Activated CD4-positive, alpha-beta T cell treated with anti-CD3 and anti-CD28 coated beads, Interleukin-2, Interleukin-4, amounts not matched to agents 100 ng/mL and 50 ng/mL, durations not matched to agents 16 hours and 8 hours (primary cell): ENCODE results near the gene CNIH3.

Experiments used
- DNase-seq: peaks from one replicate; pipeline ENCODE4 v3.0.0-alpha.2; 2020; ENCODE audit warnings: low spot score

The CNIH3 gene

DNA sequence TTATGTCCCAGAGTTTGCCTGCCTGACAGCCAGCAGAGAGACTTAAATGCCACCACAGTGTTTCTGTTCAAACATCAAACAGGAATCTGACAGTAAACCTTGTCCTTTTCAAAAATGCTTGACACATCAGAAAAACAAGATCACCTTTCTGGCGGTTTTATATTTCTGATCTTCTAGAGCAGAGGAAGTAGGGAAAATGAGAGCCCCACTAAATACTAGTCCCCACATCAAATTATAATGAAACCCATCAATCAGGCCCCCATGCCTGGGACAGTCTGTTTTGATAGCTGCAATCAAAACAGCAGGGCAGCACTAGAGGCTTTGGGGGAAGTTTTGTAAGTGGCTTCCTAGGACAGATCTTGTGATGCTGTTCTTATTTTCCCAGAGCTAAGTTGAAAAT, 129.3 kb downstream of the CNIH3 start:
- no peak for DNase-seq

- peak; percentile 6 for DNase-seq
Measured at GRCh38 chr1:224745924-224746323, 129.8 kb downstream of the CNIH3 start.

GRCh38 chr1:224747578-224747977, 131.5 kb downstream of the CNIH3 start:
- no peak for DNase-seq

DNA sequence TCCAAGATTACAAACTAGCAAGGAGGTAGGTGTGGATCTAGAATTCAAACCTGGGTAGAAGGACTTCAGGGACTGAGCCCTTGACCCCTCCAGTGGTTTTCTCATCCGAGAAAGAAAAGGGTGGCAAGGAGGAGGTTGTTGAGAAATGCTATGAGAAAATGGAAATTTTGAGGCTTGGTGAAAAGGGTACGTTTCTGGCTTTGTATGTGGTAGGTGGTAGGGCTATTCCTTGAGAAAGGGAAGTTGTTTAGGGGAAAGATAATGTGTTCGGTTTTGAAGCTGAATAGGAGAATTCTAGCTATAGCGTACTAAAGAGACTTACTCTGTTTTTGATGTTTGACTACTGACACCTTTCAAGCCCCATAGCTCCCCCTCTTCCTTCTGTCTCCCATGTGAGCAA, 133.8 kb downstream of the CNIH3 start:
- DNase-seq: no peak

- DNase-seq: no peak
Measured at GRCh38 chr1:224751624-224752311, 135.7 kb downstream of the CNIH3 start.

DNA sequence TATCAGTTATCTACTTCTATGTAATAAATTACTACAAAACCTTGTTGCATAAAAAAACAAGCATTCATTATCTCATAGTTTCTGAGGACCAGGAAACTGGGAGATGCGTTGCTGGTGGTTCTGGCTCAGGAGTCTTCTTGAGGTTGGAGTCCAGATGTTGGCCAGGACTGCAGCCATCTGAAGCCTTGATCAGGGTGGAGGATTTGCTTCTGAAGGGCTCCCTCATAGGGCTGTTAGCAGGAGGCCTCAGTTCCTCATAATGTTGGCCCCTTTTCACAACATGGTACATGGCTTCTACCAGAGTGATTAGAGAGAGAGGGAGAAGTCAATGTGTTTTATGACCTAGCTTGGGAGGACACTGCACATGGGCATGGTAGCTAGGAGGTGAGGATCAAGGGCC, 137.4 kb downstream of the CNIH3 start:
- DNase-seq: no peak

GRCh38 chr1:224755586-224755985, 139.5 kb downstream of the CNIH3 start:
- DNase-seq: no peak

GRCh38 chr1:224757508-224757907, 141.4 kb downstream of the CNIH3 start:
- DNase-seq: no peak

DNA sequence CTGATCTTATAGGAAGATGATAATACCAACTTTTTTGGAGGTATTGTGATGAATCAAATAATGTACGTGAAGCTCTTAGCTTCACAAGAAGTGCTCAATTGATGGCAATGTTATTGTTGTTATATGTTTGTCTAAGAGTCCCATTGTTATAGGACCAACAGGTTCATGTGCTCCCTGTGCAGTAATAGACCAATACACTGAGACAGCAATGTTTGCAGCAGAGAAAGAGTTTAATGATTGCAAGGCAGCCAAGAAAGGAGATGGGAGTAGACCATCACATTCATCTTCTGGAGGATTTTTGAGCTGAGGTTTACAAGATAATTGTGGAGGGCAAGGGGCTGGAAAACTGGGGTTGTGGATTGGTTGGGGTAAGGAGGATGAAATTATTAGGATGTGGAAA, 143.0 kb downstream of the CNIH3 start:
- DNase-seq: no peak

- DNase-seq: no peak
Measured at GRCh38 chr1:224759681-224760091, 143.6 kb downstream of the CNIH3 start.

DNA sequence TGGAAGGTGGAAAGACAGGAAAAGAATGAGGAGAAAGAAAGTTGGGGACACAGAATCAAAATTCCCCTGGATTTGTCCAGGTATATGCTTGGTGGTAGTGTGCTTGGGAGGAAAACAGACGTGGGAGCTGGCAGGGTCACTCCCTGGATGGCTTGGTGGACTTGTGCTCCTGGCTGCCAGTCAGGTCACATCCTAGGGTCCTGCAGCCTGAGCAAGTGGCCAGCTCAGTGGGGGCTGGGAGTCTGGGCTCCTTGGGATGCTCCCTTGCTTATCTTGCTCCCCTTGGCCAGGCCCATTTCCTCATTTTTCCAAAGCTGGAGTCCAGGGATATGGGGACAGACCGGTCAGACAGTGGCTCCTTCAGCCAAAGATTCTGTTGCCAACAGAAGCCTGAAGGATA, 144.0 kb downstream of the CNIH3 start:
- DNase-seq: no peak

DNA sequence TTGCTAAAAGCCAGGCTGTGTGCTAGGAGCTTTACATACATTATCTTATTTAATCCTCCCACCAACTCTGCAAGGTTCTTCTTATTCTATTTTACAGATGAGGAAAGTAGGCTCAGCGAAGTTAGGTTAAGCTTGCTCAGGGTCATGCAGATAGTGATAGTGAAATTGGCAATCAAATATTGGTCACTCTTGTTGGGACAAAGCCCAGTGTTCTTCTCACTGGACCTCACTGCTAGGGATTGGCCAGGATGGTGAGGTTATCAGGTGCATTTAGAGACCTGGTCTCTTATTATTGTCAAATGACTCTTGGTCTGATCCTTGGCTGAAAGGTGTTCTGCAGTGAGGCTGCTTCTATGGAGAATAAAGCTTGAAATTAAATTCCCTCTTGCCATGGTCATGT, 145.1 kb downstream of the CNIH3 start:
- DNase-seq: no peak

DNA sequence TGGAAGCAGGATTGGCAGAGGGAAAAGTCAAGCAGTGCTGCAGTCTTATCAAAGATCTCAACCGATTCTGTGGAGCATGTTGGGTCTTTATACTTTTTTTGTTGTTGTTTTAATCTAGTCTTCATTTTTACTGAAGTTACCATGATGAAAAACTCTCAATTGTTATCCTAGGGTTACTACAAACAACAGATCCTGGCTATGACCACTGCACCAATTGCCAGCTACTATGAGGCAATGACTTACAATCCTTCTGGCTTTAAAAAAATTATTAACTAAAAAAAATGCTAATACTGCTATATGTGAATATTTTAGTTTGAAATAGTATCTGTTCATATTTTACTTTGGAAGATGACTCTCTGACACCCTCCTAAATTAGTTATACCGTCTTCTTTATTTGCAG, 145.9 kb downstream of the CNIH3 start:
- no peak for DNase-seq

DNA sequence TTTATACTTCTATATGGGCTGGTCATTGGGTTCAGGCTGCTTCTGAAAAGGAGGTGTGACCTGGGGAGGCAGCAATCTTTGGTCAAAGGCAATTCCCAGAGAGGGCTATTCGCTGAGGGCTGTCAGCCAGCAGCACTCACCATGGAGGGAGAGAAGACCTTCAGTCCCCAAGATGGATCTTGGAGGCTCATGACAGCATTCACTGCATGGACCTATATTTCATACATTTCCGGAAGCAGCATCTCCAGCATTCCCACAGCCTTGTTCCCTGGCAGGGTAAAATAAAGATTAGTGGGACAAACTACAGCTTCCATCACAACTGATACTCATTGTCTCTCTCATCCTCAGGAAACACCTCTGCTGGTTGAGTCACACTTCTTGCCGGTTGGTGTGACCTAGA, 146.6 kb downstream of the CNIH3 start:
- no peak for DNase-seq

- no peak for DNase-seq
Measured at GRCh38 chr1:224763126-224763775, 147.1 kb downstream of the CNIH3 start.

GRCh38 chr1:224766266-224766665, 150.1 kb downstream of the CNIH3 start:
- DNase-seq: no peak

GRCh38 chr1:224767031-224767430, 150.9 kb downstream of the CNIH3 start:
- no peak for DNase-seq

DNA sequence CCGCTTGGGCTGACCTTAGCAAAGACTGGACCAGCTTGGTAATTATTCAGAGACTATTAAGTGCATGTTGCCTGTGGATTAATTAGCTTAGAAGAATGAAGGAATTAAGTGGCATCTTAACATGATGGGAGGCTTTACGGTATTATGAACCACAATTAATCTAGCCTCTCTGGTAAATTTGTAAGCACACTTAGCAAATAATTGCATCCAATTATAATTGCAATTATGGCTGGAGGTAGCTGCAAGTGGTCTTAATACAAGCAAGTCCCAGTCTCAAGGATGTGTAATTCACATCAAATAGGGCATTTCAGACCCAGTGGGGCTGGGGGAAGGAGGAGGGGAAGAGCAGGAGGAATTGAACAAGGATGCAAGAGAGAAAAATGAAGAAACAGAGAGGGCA, 151.6 kb downstream of the CNIH3 start:
- no peak for DNase-seq

GRCh38 chr1:224768971-224769370, 152.9 kb downstream of the CNIH3 start:
- no peak for DNase-seq

DNA sequence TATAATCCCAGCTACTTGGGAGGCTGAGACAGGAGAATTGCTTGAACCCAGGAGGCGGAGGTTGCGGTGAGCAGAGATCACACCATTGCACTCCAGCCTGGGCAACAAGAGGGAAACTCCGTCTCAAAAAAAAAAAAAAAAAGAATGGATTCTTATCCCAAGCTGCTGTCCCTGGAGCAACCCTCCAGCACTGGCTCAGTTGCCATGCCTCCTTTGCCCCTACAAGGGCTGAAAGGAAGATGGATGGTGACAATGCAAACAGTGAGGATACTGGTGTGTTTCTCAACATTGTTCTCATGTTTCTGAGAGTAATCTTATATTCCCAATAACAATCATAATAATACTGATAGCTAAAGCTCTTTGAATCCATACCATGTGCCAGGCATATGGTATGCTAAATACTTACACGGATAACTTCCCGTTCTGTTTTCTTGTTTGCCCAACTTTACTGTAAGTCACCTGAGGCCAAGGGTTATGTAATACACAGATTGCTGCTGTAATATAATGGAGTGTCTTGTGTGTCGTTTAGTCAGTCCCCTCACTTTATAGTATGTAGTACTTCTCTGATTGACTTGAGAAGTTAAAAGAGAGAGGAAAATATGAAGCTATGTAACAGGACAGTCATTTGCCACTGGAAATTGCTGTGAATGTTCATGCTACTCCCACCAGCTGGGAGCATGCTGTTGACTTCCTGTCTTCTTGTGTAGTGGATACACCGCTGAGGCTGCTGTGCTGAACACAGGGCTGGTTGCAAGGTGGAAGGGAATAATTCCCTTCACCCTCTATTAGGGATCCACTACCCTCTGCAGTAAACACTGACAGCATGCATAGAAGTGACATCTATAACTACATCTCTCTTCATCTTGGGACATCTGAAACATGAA, 153.6 kb downstream of the CNIH3 start:
- no peak for DNase-seq

- DNase-seq: no peak
Measured at GRCh38 chr1:224770336-224770693, 154.2 kb downstream of the CNIH3 start.

DNA sequence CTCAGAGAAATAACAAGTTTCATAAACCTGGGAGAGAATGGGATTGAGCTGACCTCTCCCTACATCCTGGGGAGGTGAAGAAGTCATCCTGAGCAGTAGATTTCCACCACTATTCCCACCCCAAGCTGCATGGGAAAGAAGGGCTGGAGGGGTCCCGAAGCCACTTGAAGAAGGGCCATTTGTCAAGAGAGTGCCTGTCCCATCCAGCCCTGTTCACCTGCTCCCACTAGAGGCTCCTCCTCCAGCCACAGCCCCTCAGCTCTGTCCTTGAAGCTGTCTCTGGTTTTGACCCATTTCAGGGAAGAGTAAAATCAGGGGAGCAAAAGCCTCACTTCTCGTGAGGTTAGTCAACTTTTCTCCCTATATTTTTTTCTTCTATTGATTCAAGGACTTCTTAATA, 157.5 kb downstream of the CNIH3 start:
- DNase-seq: no peak

GRCh38 chr1:224774378-224774777, 158.3 kb downstream of the CNIH3 start:
- no peak for DNase-seq
